DND-41 (cell line): ENCODE measurements around the gene P2RY11.

Experiments used
- ATAC-seq: fragments of 200-7000 bp; cut with Tn5 transposase; 3 replicates; pipeline ENCODE4 v1.9.1; 2021; ENCODE audit warnings: low read depth; ENCODE audit not compliant: insufficient read depth
- DNase-seq: peaks from one replicate; pipeline ENCODE4 v3.0.0-alpha.2; 2020
- H2AFZ ChIP-seq: 2 replicates; pipeline ENCODE4 v1.6.0; 2012; ENCODE audit warnings: low read depth, low read length
- H3K27ac ChIP-seq: 2 replicates; pipeline ENCODE4 v1.5.1; 2012; ENCODE audit warnings: low read length, inconsistent platforms
- H3K27me3 ChIP-seq: fragments of 200-600 bp; sonication (generic); 2 replicates; pipeline ENCODE4 v1.6.0; 2012; ENCODE audit warnings: low read length, mild to moderate bottlenecking, inconsistent platforms; ENCODE audit not compliant: insufficient read depth, poor library complexity
- H3K36me3 ChIP-seq: 2 replicates; pipeline ENCODE4 v1.5.1; 2012; ENCODE audit warnings: low read length, inconsistent platforms; ENCODE audit not compliant: insufficient read depth
- H3K4me1 ChIP-seq: 2 replicates; pipeline ENCODE4 v1.5.1; 2012; ENCODE audit warnings: mild to moderate bottlenecking, low read length; ENCODE audit not compliant: insufficient read depth
- H3K4me2 ChIP-seq: 2 replicates; pipeline ENCODE4 v1.6.0; 2012; ENCODE audit warnings: mild to moderate bottlenecking, moderate library complexity, low read length, inconsistent platforms; ENCODE audit not compliant: insufficient read depth
- H3K4me3 ChIP-seq, 2 experiments: fragments of 200-600 bp in 1 of 2; shearing (Covaris generic) in 1 of 2; 2 replicates each; pipeline ENCODE4 v1.5.1; 2012 to 2016; ENCODE audit warnings: inconsistent platforms in 2 of 2, low read length in 2 of 2, mild to moderate bottlenecking in 2 of 2, low read depth in 1 of 2, moderate library complexity in 1 of 2
- H3K79me2 ChIP-seq: 2 replicates; pipeline ENCODE4 v1.6.0; 2012; ENCODE audit warnings: low read length, inconsistent platforms; ENCODE audit not compliant: insufficient read depth
- H3K9ac ChIP-seq: 2 replicates; pipeline ENCODE4 v1.6.0; 2012; ENCODE audit warnings: low read depth, mild to moderate bottlenecking, inconsistent platforms, low read length, moderate library complexity
- H3K9me3 ChIP-seq: 2 replicates; pipeline ENCODE4 v1.5.1; 2012; ENCODE audit warnings: low read length, moderate library complexity, mild to moderate bottlenecking, inconsistent platforms; ENCODE audit not compliant: insufficient read depth, severe bottlenecking
- H4K20me1 ChIP-seq: 2 replicates; pipeline ENCODE4 v1.6.0; 2012; ENCODE audit warnings: low read length; ENCODE audit not compliant: insufficient read depth
- CTCF ChIP-seq: IDR thresholded peaks from 2 replicates; pipeline ENCODE4 v1.5.1; 2012; ENCODE audit warnings: borderline replicate concordance, low read length, moderate library complexity, mild to moderate bottlenecking; ENCODE audit not compliant: poor library complexity, severe bottlenecking; ENCODE audit errors: extremely low read depth
- EZH2 ChIP-seq: IDR thresholded peaks from 3 replicates; pipeline ENCODE4 v1.6.1; 2012; ENCODE audit warnings: borderline replicate concordance, low read depth, mild to moderate bottlenecking, moderate library complexity, low read length, inconsistent platforms; ENCODE audit not compliant: severe bottlenecking

P2RY11 gene

GRCh38 chr19:10144361-10144760, 32.9 kb downstream of the P2RY11 start:
- peaks cover 94% of the 10 kb centered on the region for H3K36me3 ChIP-seq
- no peak for ATAC-seq
- no peak overlapping the region for H3K4me3 ChIP-seq
- no peak overlapping the region for H3K9ac ChIP-seq
- no peaks in the 10 kb centered on the region for H3K27me3 ChIP-seq
- no peak overlapping the region for H3K4me2 ChIP-seq
- no peak for DNase-seq
- H3K9me3 ChIP-seq, result no peaks in the 10 kb centered on the region
- H3K27ac ChIP-seq, result no peak overlapping the region
- H3K4me1 ChIP-seq, result no peaks in the 10 kb centered on the region
- H3K79me2 ChIP-seq, result peaks cover 22% of the 10 kb centered on the region
- TF ChIP-seq CTCF (no peak), EZH2 (no peak)
- H4K20me1 ChIP-seq, result peaks cover 51% of the 10 kb centered on the region
- no peak overlapping the region for H2AFZ ChIP-seq

GRCh38 chr19:10145031-10145430, 33.5 kb downstream of the P2RY11 start:
- TF ChIP-seq EZH2 (no peak), CTCF (no peak)
- Histone ChIP-seq H3K9ac (no peak overlapping the region), H2AFZ (no peak overlapping the region), H3K4me3 (no peak overlapping the region), H3K27ac (no peak overlapping the region), H3K79me2 (peaks cover 29% of the 10 kb centered on the region), H3K4me1 (no peaks in the 10 kb centered on the region), H3K36me3 (peaks cover 94% of the 10 kb centered on the region), H3K27me3 (no peaks in the 10 kb centered on the region), H3K9me3 (no peaks in the 10 kb centered on the region), H3K4me2 (no peak overlapping the region), H4K20me1 (peaks cover 52% of the 10 kb centered on the region)
- ATAC-seq (no peak; the same call in 2 of the 3 replicates), DNase-seq (no peak)

- no peaks in the 10 kb centered on the region for H3K27me3 ChIP-seq
- peaks cover 54% of the 10 kb centered on the region for H4K20me1 ChIP-seq
- H2AFZ ChIP-seq, result no peak overlapping the region
- no peak overlapping the region for H3K27ac ChIP-seq
- H3K9me3 ChIP-seq, result no peaks in the 10 kb centered on the region
- peaks cover 95% of the 10 kb centered on the region for H3K36me3 ChIP-seq
- no peak overlapping the region for H3K9ac ChIP-seq
- TF ChIP-seq EZH2, result no peak
- TF ChIP-seq CTCF, result no peak
- H3K4me2 ChIP-seq, result no peak overlapping the region
- H3K4me1 ChIP-seq, result no peaks in the 10 kb centered on the region
- H3K79me2 ChIP-seq, result peaks cover 35% of the 10 kb centered on the region
- DNase-seq, result no peak
- no peak overlapping the region for H3K4me3 ChIP-seq
- ATAC-seq, result no peak
Observed at GRCh38 chr19:10146142-10146541, 34.6 kb downstream of the P2RY11 start.

- Histone ChIP-seq H3K9me3 (no peaks in the 10 kb centered on the region), H3K4me1 (no peaks in the 10 kb centered on the region), H3K27ac (no peak overlapping the region), H3K4me2 (no peak overlapping the region), H2AFZ (no peak overlapping the region), H3K36me3 (peaks cover 95% of the 10 kb centered on the region), H3K4me3 (no peak overlapping the region), H3K27me3 (no peaks in the 10 kb centered on the region), H3K79me2 (peaks cover 36% of the 10 kb centered on the region), H3K9ac (no peak overlapping the region), H4K20me1 (peaks cover 49% of the 10 kb centered on the region)
- TF ChIP-seq CTCF (no peak), EZH2 (no peak)
- DNase-seq, result no peak
- ATAC-seq, result no peak
Observed at GRCh38 chr19:10149427-10149826, 37.9 kb downstream of the P2RY11 start.
